Duodenal mucosa (tissue), 2 donors: ENCODE results near the gene ULK4.
"Not testable (repeated sequence)": the region's sequence is repeated elsewhere in the genome, so short reads cannot be mapped to it uniquely, and the experiment has no call there.

ENCODE experiments used
- H3K27ac ChIP-seq: one replicate; pipeline ENCODE4 v1.7.0; 2013; ENCODE audit warnings: low read depth, low read length
- H3K27me3 ChIP-seq, 2 donors: one replicate each; pipeline ENCODE4 v1.7.0; 2013; ENCODE audit warnings: low read length in 2 of 2, control low read depth in 1 of 2; ENCODE audit not compliant: insufficient read depth in 2 of 2, control insufficient read depth in 1 of 2
- H3K36me3 ChIP-seq, 2 donors: one replicate each; pipeline ENCODE4 v1.7.0; 2013; ENCODE audit warnings: low read length in 2 of 2, control low read depth in 1 of 2; ENCODE audit not compliant: insufficient read depth in 2 of 2, control insufficient read depth in 1 of 2
- H3K4me1 ChIP-seq, 2 donors: one replicate each; pipeline ENCODE4 v1.7.0; 2013; ENCODE audit warnings: low read length in 2 of 2, control low read depth in 1 of 2; ENCODE audit not compliant: insufficient read depth in 2 of 2, control insufficient read depth in 1 of 2
- H3K4me3 ChIP-seq, 2 donors: one replicate each; pipeline ENCODE4 v1.7.0; 2013; ENCODE audit warnings: low read length in 2 of 2, low read depth in 1 of 2
- H3K9ac ChIP-seq, 2 donors: one replicate each; pipeline ENCODE4 v1.7.0; 2013; ENCODE audit warnings: low read length in 2 of 2, low read depth in 1 of 2
- H3K9me3 ChIP-seq, 2 donors: one replicate each; pipeline ENCODE4 v1.7.0; 2013; ENCODE audit warnings: low read length in 2 of 2, control low read depth in 1 of 2; ENCODE audit not compliant: control insufficient read depth in 1 of 2

ULK4 gene

DNA sequence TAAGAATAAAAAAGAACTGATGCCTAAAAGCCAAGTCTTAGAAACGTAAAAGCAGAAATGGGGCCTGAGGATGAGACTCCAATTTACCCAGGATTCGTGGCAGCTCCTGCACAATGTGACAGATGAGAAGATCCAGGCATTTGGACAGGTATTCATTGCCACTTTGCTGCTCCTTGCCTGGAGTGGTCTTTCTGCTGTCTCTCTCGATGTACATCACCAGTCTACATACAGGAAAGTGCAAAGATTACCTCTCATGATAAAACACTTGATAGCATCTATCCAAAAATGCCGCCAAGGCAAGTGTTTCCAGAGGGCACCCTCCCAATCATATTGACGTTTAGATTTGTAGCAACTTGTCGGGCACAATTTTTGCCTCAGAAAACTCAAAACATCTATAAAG lies 244.3 kb downstream of the ULK4 start:
- Histone ChIP-seq H3K4me1 (no peaks in the 10 kb centered on the region), H3K27ac (no peak overlapping the region), H3K36me3 (no peaks in the 10 kb centered on the region), H3K9ac (no peak overlapping the region), H3K4me3 (no peak overlapping the region), H3K27me3 (no peaks in the 10 kb centered on the region), H3K9me3 (no peaks in the 10 kb centered on the region)

GRCh38 chr3:41716471-41716870 lies 245.4 kb downstream of the ULK4 start:
- Histone ChIP-seq H3K27me3 (no peaks in the 10 kb centered on the region), H3K9ac (no peak overlapping the region), H3K36me3 (no peaks in the 10 kb centered on the region), H3K4me1 (no peaks in the 10 kb centered on the region), H3K27ac (no peak overlapping the region), H3K9me3 (no peaks in the 10 kb centered on the region), H3K4me3 (no peak overlapping the region)

DNA sequence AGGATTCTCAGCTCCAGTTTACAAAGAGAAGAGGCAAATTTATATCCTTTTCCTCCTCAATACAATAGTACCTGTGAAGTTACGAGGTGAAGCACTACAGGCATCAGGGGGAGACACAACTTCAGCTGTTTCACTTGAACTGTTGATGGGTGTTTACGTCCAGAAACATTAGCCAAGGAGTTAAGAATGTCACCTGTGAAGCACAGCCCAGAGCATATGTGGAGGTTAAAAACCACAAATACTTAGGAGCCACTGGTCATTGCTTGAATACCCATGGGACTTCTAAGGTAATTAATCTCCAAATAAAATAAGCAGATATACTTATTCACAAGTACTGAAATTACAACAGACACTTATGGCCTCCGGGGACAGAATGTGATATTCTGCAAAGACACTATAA lies 246.5 kb downstream of the ULK4 start:
- Histone ChIP-seq H3K9me3 (no peaks in the 10 kb centered on the region), H3K27me3 (no peaks in the 10 kb centered on the region), H3K4me3 (no peak overlapping the region), H3K36me3 (no peaks in the 10 kb centered on the region), H3K4me1 (no peaks in the 10 kb centered on the region), H3K27ac (no peak overlapping the region), H3K9ac (no peak overlapping the region)

DNA sequence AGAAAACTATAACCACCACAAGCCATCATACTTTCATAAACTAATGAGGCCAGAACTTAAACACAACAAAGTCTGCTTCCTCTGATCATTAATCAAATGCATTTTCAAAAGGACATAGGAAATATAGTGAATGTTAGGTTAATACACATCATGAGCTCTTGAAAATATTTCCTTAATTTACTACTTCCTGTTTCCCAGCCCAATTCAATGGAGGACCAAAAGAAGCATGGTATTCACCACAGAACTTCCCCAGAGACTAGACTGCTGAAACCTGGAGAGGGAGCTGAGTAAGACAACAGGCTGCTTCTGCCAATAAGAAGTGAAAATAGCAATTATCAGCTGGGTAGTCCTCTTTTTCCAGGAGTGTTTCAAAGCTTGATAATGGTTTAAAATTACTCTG lies 250.3 kb downstream of the ULK4 start:
- H3K4me1 ChIP-seq = no peaks in the 10 kb centered on the region

GRCh38 chr3:41710646-41711388 lies 251.1 kb downstream of the ULK4 start:
- H3K9me3 ChIP-seq = no peaks in the 10 kb centered on the region
- no peaks in the 10 kb centered on the region for H3K4me1 ChIP-seq
- no peak overlapping the region for H3K27ac ChIP-seq
- no peak overlapping the region for H3K4me3 ChIP-seq
- H3K9ac ChIP-seq = no peak overlapping the region
- no peaks in the 10 kb centered on the region for H3K27me3 ChIP-seq
- no peaks in the 10 kb centered on the region for H3K36me3 ChIP-seq

More for the DNA sequence above, 250.3 kb downstream of the ULK4 start:
- no peak overlapping the region for H3K4me3 ChIP-seq
- no peaks in the 10 kb centered on the region for H3K9me3 ChIP-seq
- no peaks in the 10 kb centered on the region for H3K27me3 ChIP-seq
- H3K36me3 ChIP-seq = no peaks in the 10 kb centered on the region
- H3K9ac ChIP-seq = no peak overlapping the region
- no peak overlapping the region for H3K27ac ChIP-seq

DNA sequence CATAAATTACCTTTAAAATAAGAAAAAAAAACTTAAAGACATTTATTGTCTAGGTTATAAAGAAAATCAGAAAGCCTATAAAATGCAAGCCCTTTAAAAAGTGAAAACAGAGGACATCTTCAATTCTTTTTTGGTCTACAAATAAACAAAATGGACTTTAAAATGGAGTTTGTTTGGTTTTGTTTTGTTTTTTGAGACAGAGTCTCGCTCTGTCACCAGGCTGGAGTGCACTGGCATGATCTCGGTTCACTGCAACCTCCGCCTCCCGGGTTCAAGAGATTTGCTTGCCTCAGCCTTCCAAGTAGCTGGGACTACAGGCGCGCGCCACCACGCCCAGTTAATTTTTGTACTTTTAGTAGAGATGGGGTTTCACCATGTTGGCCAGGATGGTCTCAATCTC lies 252.7 kb downstream of the ULK4 start:
- H3K27ac ChIP-seq, H3K4me3 ChIP-seq, H3K9ac ChIP-seq, H3K27me3 ChIP-seq, H3K36me3 ChIP-seq, H3K9me3 ChIP-seq, H3K4me1 ChIP-seq: not testable (repeated sequence)

- no peaks in the 10 kb centered on the region for H3K36me3 ChIP-seq
Measured at GRCh38 chr3:41708176-41708575, 253.7 kb downstream of the ULK4 start.

DNA sequence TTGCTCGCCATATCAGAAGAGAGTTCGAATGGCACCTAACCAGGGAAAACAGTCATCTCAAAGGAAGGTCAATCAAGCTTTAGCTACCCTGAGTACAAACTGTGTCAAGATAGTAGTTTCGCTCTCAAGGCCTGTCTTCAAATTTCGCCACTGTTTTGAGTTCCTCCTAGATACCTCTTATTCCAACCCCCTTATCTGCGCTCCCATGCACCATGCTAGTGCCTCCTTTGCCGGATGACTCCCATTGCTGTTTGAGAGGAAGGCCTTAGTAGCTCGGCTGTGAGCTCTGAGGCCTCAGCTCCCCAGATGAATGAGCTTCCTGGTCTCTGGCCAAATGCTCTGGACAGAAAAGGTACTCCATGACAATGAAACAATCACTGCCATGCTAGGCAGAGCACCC lies 256.0 kb downstream of the ULK4 start:
- H3K9me3 ChIP-seq = no peaks in the 10 kb centered on the region

More at GRCh38 chr3:41708176-41708575, 253.7 kb downstream of the ULK4 start:
- H3K27me3 ChIP-seq = no peaks in the 10 kb centered on the region
- H3K4me3 ChIP-seq = no peak overlapping the region
- no peak overlapping the region for H3K9ac ChIP-seq
- no peaks in the 10 kb centered on the region for H3K4me1 ChIP-seq
- no peaks in the 10 kb centered on the region for H3K9me3 ChIP-seq
- H3K27ac ChIP-seq = no peak overlapping the region

GRCh38 chr3:41701191-41701698 lies 260.7 kb downstream of the ULK4 start:
- no peaks in the 10 kb centered on the region for H3K4me1 ChIP-seq
- H3K4me3 ChIP-seq = no peak overlapping the region
- H3K36me3 ChIP-seq = no peaks in the 10 kb centered on the region
- no peak overlapping the region for H3K9ac ChIP-seq
- no peak overlapping the region for H3K27ac ChIP-seq
- H3K27me3 ChIP-seq = no peaks in the 10 kb centered on the region
- no peaks in the 10 kb centered on the region for H3K9me3 ChIP-seq

More for the DNA sequence above, 256.0 kb downstream of the ULK4 start:
- H3K27ac ChIP-seq = no peak overlapping the region
- H3K36me3 ChIP-seq = no peaks in the 10 kb centered on the region
- H3K4me3 ChIP-seq = no peak overlapping the region
- no peaks in the 10 kb centered on the region for H3K4me1 ChIP-seq
- no peaks in the 10 kb centered on the region for H3K27me3 ChIP-seq
- H3K9ac ChIP-seq = no peak overlapping the region

DNA sequence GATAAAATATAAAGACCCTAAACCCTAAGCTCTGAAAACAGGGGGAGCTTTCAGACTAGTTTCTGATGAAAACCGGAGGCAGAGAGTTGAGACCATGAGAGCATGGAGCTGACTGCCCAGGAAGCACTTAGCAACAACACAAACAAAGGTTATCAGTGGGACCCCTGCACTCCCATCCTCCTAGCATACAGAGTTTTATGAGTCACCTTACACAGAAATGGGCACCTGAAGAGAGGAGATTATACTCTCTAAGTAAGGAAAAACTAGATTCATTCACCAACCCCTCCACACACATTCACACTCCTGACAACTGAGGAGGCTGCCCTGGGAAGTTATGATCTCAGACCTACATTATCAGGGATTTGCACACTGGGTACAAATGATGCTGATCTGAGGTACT lies 261.7 kb downstream of the ULK4 start:
- H3K4me3 ChIP-seq = no peak overlapping the region
- no peaks in the 10 kb centered on the region for H3K27me3 ChIP-seq
- no peaks in the 10 kb centered on the region for H3K36me3 ChIP-seq
- no peak overlapping the region for H3K9ac ChIP-seq
- no peaks in the 10 kb centered on the region for H3K9me3 ChIP-seq
- H3K4me1 ChIP-seq = no peaks in the 10 kb centered on the region
- H3K27ac ChIP-seq = no peak overlapping the region
